NCI-H510A (cell line): Measurements from ENCODE around the gene SGPP2.

Source experiments
- DNase-seq: peaks from one replicate; lab custom pipeline; 2025; lab: John Stamatoyannopoulos, UW

The SGPP2 gene

GRCh38 chr2:222470802-222471468, 46.6 kb downstream of the SGPP2 start:
- DNase-seq, result no peak

GRCh38 chr2:222477962-222478608, 53.7 kb downstream of the SGPP2 start:
- no peak for DNase-seq

GRCh38 chr2:222479859-222480258, 55.5 kb downstream of the SGPP2 start:
- DNase-seq, result no peak

- no peak for DNase-seq
Observed at GRCh38 chr2:222480497-222480896, 56.2 kb downstream of the SGPP2 start.

- no peak for DNase-seq
Observed at GRCh38 chr2:222481941-222482340, 57.6 kb downstream of the SGPP2 start.

GRCh38 chr2:222483513-222484039, 59.2 kb downstream of the SGPP2 start:
- no peak for DNase-seq

GRCh38 chr2:222485367-222486211, 61.2 kb downstream of the SGPP2 start:
- DNase-seq, result no peak

- no peak for DNase-seq
Observed at GRCh38 chr2:222490131-222490530, 65.8 kb downstream of the SGPP2 start.

- no peak for DNase-seq
Observed at GRCh38 chr2:222492683-222493082, 68.3 kb downstream of the SGPP2 start.

GRCh38 chr2:222494104-222494739, 69.9 kb downstream of the SGPP2 start:
- no peak for DNase-seq

- no peak for DNase-seq
Observed at GRCh38 chr2:222495388-222495787, 71.0 kb downstream of the SGPP2 start.

GRCh38 chr2:222499226-222499625, 74.9 kb downstream of the SGPP2 start:
- no peak for DNase-seq

- no peak for DNase-seq
Observed at GRCh38 chr2:222504191-222504590, 79.8 kb downstream of the SGPP2 start.

GRCh38 chr2:222504719-222505118, 80.4 kb downstream of the SGPP2 start:
- DNase-seq, result no peak

GRCh38 chr2:222506230-222506935, 82.0 kb downstream of the SGPP2 start:
- DNase-seq, result no peak

- no peak for DNase-seq
Observed at GRCh38 chr2:222514901-222515300, 90.6 kb downstream of the SGPP2 start.

- DNase-seq, result no peak
Observed at GRCh38 chr2:222518570-222519381, 94.4 kb downstream of the SGPP2 start.

GRCh38 chr2:222521099-222521498, 96.8 kb downstream of the SGPP2 start:
- DNase-seq, result no peak

- no peak for DNase-seq
Observed at GRCh38 chr2:222522082-222522481, 97.7 kb downstream of the SGPP2 start.

- DNase-seq, result no peak
Observed at GRCh38 chr2:222523783-222524544, 99.6 kb downstream of the SGPP2 start.
